Measurements from ENCODE around the gene LRRIQ3.

GRCh38 chr1:74235153-74235552, 37.2 kb upstream of the LRRIQ3 start, which contains the start of gene TNNI3K:
- TF ChIP-seq EP300 (IDR thresholded peaks at IDR 0.05) (no peak), POLR2A (IDR thresholded peaks at IDR 0.05) (no peak), POLR2AphosphoS5 (IDR thresholded peaks at IDR 0.05) (no peak)
- TF ChIP-seq, protein P1, sequence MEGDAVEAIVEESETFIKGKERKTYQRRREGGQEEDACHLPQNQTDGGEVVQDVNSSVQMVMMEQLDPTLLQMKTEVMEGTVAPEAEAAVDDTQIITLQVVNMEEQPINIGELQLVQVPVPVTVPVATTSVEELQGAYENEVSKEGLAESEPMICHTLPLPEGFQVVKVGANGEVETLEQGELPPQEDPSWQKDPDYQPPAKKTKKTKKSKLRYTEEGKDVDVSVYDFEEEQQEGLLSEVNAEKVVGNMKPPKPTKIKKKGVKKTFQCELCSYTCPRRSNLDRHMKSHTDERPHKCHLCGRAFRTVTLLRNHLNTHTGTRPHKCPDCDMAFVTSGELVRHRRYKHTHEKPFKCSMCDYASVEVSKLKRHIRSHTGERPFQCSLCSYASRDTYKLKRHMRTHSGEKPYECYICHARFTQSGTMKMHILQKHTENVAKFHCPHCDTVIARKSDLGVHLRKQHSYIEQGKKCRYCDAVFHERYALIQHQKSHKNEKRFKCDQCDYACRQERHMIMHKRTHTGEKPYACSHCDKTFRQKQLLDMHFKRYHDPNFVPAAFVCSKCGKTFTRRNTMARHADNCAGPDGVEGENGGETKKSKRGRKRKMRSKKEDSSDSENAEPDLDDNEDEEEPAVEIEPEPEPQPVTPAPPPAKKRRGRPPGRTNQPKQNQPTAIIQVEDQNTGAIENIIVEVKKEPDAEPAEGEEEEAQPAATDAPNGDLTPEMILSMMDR (IDR thresholded peaks at IDR 0.05): no peak

Measured in upper lobe of left lung (tissue), 4 donors.